Measurements from ENCODE around the gene PDCD11.
"Not testable (repeated sequence)": the region's sequence is repeated elsewhere in the genome, so short reads cannot be mapped to it uniquely, and the experiment has no call there.

Gene PDCD11

GRCh38 chr10:103355906-103356599 is 40.4 kb upstream of the PDCD11 start:
- H3K9ac ChIP-seq = no peak overlapping the region
- peaks cover 6% of the 10 kb centered on the region for H3K4me1 ChIP-seq (ENCODE audit: low read depth, poor library complexity, severe bottlenecking)
- H4K20me1 ChIP-seq (ENCODE audit: insufficient read depth) = no peaks in the 10 kb centered on the region
- no peak overlapping the region for H3K4me2 ChIP-seq
- H3K4me3 ChIP-seq (IDR thresholded peaks at IDR 0.05; ENCODE audit: insufficient read depth, low read depth, low read length) = no peak overlapping the region
- H3K27ac ChIP-seq = no peak overlapping the region
- H2AFZ ChIP-seq (ENCODE audit: low read depth) = no peak overlapping the region
- no peak for TF ChIP-seq CTCF (conservative IDR thresholded peaks at IDR 0.05; ENCODE audit: low read depth, low read length)
- no peaks in the 10 kb centered on the region for H3K27me3 ChIP-seq (ENCODE audit: insufficient read depth, low read depth)
- no peaks in the 10 kb centered on the region for H3K79me2 ChIP-seq (ENCODE audit: insufficient read depth, low read depth)
- no peaks in the 10 kb centered on the region for H3K36me3 ChIP-seq (ENCODE audit: insufficient read depth)

- H3K4me3 ChIP-seq (IDR thresholded peaks at IDR 0.05; ENCODE audit: insufficient read depth, low read depth, low read length); H3K79me2 ChIP-seq (ENCODE audit: insufficient read depth, low read depth); H2AFZ ChIP-seq (ENCODE audit: low read depth); H3K4me1 ChIP-seq (ENCODE audit: low read depth, poor library complexity, severe bottlenecking); H3K27ac ChIP-seq; H3K36me3 ChIP-seq (ENCODE audit: insufficient read depth); H4K20me1 ChIP-seq (ENCODE audit: insufficient read depth); H3K4me2 ChIP-seq; H3K27me3 ChIP-seq (ENCODE audit: insufficient read depth, low read depth); H3K9ac ChIP-seq: not testable (repeated sequence)
Measured at GRCh38 chr10:103359493-103359892, 36.9 kb upstream of the PDCD11 start.

- H3K9ac ChIP-seq; H3K27me3 ChIP-seq (ENCODE audit: insufficient read depth, low read depth); H3K36me3 ChIP-seq (ENCODE audit: insufficient read depth); H3K4me2 ChIP-seq; H3K4me3 ChIP-seq (IDR thresholded peaks at IDR 0.05; ENCODE audit: insufficient read depth, low read depth, low read length); H2AFZ ChIP-seq (ENCODE audit: low read depth); H4K20me1 ChIP-seq (ENCODE audit: insufficient read depth); H3K27ac ChIP-seq; H3K4me1 ChIP-seq (ENCODE audit: low read depth, poor library complexity, severe bottlenecking); H3K79me2 ChIP-seq (ENCODE audit: insufficient read depth, low read depth): not testable (repeated sequence)
Measured at GRCh38 chr10:103360791-103361190, 35.6 kb upstream of the PDCD11 start.

- no peak for TF ChIP-seq CTCF (conservative IDR thresholded peaks at IDR 0.05; ENCODE audit: low read depth, low read length)
- H3K27ac ChIP-seq = peak overlapping the region; percentile 19; the same call in 1 of the 2 replicates
Measured at GRCh38 chr10:103367379-103367781, 29.0 kb upstream of the PDCD11 start.

GRCh38 chr10:103367782-103368518 is 28.5 kb upstream of the PDCD11 start, which contains the start of gene TAF5:
Gene TAF5 (plus strand): TSS chr10:103367976. CDS start chr10:103367990, 14 bp downstream.
- Histone ChIP-seq H3K27me3 (ENCODE audit: insufficient read depth, low read depth) (no peaks in the 10 kb centered on the region), H3K27ac (peak within 1 kb of the TSS; percentile 46; the same call in 1 of the 2 replicates), H3K4me1 (ENCODE audit: low read depth, poor library complexity, severe bottlenecking) (peaks cover 28% of the 10 kb centered on the region), H3K4me2 (peak within 1 kb of the TSS; percentile 83), H3K9ac (peak within 1 kb of the TSS; percentile 62; the same call in 1 of the 2 replicates), H3K4me3 (IDR thresholded peaks at IDR 0.05; ENCODE audit: insufficient read depth, low read depth, low read length) (no peak within 1 kb of the TSS), H4K20me1 (ENCODE audit: insufficient read depth) (no peaks in the 10 kb centered on the region), H2AFZ (ENCODE audit: low read depth) (peak within 1 kb of the TSS; percentile 81), H3K36me3 (ENCODE audit: insufficient read depth) (no peaks in the 10 kb centered on the region), H3K79me2 (ENCODE audit: insufficient read depth, low read depth) (peaks cover 27% of the 10 kb centered on the region; the same call in 1 of the 2 replicates)
- no peak for TF ChIP-seq CTCF (conservative IDR thresholded peaks at IDR 0.05; ENCODE audit: low read depth, low read length)

More at GRCh38 chr10:103367379-103367781, 29.0 kb upstream of the PDCD11 start:
- H3K4me3 ChIP-seq (IDR thresholded peaks at IDR 0.05; ENCODE audit: insufficient read depth, low read depth, low read length) = no peak overlapping the region
- peaks cover 27% of the 10 kb centered on the region; the same call in 1 of the 2 replicates for H3K79me2 ChIP-seq (ENCODE audit: insufficient read depth, low read depth)
- no peaks in the 10 kb centered on the region for H4K20me1 ChIP-seq (ENCODE audit: insufficient read depth)
- H2AFZ ChIP-seq (ENCODE audit: low read depth) = peak overlapping the region; percentile 81
- peak overlapping the region; percentile 62; the same call in 1 of the 2 replicates for H3K9ac ChIP-seq
- H3K27me3 ChIP-seq (ENCODE audit: insufficient read depth, low read depth) = no peaks in the 10 kb centered on the region
- peak overlapping the region; percentile 69 for H3K4me2 ChIP-seq
- peaks cover 28% of the 10 kb centered on the region for H3K4me1 ChIP-seq (ENCODE audit: low read depth, poor library complexity, severe bottlenecking)
- H3K36me3 ChIP-seq (ENCODE audit: insufficient read depth) = no peaks in the 10 kb centered on the region

All from KMS-11 (cell line).